SJCRH30 (cell line): ENCODE measurements around the gene HID1. TPM values are rescaled to one million over a fixed set of nuclear protein-coding genes. Genes with fewer than 3 reads are reported as not detected.

ENCODE experiments used
- DNase-seq, 2 experiments: peaks; one replicate each; pipeline ENCODE4 v3.0.0-alpha.2; 2015 to 2020
- H3K27ac ChIP-seq: fragments of 250-450 bp; sonication (Bioruptor Pico); 2 replicates; pipeline ENCODE4 v1.5.1; 2020; ENCODE audit warnings: mild to moderate bottlenecking, moderate library complexity
- H3K27me3 ChIP-seq: fragments of 250-450 bp; sonication (Bioruptor Pico); 2 replicates; pipeline ENCODE4 v1.5.1; 2020; ENCODE audit warnings: mild to moderate bottlenecking, moderate library complexity
- H3K36me3 ChIP-seq: fragments of 250-450 bp; sonication (Bioruptor Pico); 2 replicates; pipeline ENCODE4 v1.5.1; 2020; ENCODE audit warnings: mild to moderate bottlenecking, moderate library complexity
- H3K4me1 ChIP-seq: fragments of 250-450 bp; sonication (Bioruptor Pico); 2 replicates; pipeline ENCODE4 v1.5.1; 2020; ENCODE audit warnings: mild to moderate bottlenecking, moderate library complexity
- H3K4me3 ChIP-seq: fragments of 250-450 bp; sonication (Bioruptor Pico); 2 replicates; pipeline ENCODE4 v1.5.1; 2020; ENCODE audit warnings: mild to moderate bottlenecking, moderate library complexity
- H3K9me3 ChIP-seq: fragments of 250-450 bp; sonication (Bioruptor Pico); replicated peaks from 2 replicates; pipeline ENCODE4 v1.5.1; 2020; ENCODE audit warnings: mild to moderate bottlenecking, moderate library complexity
- total RNA-seq: library from RNA; depleted of rRNA; stranded (reverse); fragments of >200 nt; shearing (Covaris generic); gene quantifications from 2 replicates; pipeline ENCODE4 v1.2.3, GENCODE V29; 2014; rRNA removed

HID1 gene
- total RNA-seq, 1 experiment from 2014 or later, result 1.7 TPM

DNA sequence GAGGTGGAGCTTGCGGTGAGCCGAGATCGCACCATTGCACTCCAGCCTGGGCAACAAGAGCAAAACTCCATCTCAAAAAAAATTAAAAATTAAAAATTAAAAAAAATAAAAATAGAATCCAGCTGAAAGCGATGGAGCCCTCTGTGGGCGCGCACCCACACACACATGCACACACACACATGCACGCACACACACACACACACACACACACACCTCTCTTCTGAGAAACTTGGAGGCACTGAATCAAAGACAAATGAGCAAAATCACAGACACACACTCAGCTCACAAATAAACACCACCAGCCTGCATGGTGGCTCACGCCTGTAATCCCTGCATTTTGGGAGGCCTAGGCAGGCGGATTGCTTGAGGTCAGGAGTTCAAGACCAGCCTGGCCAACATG is 69.5 kb downstream of the HID1 start:
- H3K4me1 ChIP-seq, result no peaks in the 10 kb centered on the region
- no peak for DNase-seq
- H3K36me3 ChIP-seq, result no peaks in the 10 kb centered on the region
- H3K9me3 ChIP-seq, result 0 out of 2 replicates have a peak, but pooled peaks cover 3% of the 10 kb centered on the region
- no peak overlapping the region for H3K27ac ChIP-seq
- peaks cover 44% of the 10 kb centered on the region for H3K27me3 ChIP-seq
- H3K4me3 ChIP-seq, result no peak overlapping the region

- no peak for DNase-seq
- Histone ChIP-seq H3K4me1 (no peaks in the 10 kb centered on the region), H3K4me3 (no peak overlapping the region), H3K27me3 (peaks cover 49% of the 10 kb centered on the region), H3K27ac (no peak overlapping the region), H3K36me3 (no peaks in the 10 kb centered on the region), H3K9me3 (0 out of 2 replicates have a peak, but pooled peaks cover 2% of the 10 kb centered on the region)
Measured at GRCh38 chr17:74901353-74902135, 71.0 kb downstream of the HID1 start.

Other genes starting within 250 kb of the HID1 start
- 1.3 and 3.0 TPM in 2 replicates for gene RAB37, start 235.5 kb downstream of the HID1 start, total RNA-seq
- 42.0 and 45.4 TPM in 2 replicates for gene NHERF1, start 224.1 kb downstream of the HID1 start, total RNA-seq
- 47.7 and 50.1 TPM in 2 replicates for gene NAT9, start 196.4 kb downstream of the HID1 start, total RNA-seq
- not detected in 2 replicates for gene GRIN2C, start 112.9 kb downstream of the HID1 start, total RNA-seq
- 6.7 and 7.2 TPM in 2 replicates for gene FDXR, start 99.8 kb downstream of the HID1 start, total RNA-seq
- gene FADS6, start 79.1 kb downstream of the HID1 start, total RNA-seq, result not detected in 2 replicates
- gene USH1G, start 49.5 kb downstream of the HID1 start, total RNA-seq, result 0.08 and 0.14 TPM in 2 replicates
- gene OTOP2, start 48.5 kb downstream of the HID1 start, total RNA-seq, result not detected in 2 replicates
- gene OTOP3, start 36.9 kb downstream of the HID1 start, total RNA-seq, result not detected in 2 replicates
- 10.9 and 11.3 TPM in 2 replicates for gene CDR2L, start 14.9 kb upstream of the HID1 start, total RNA-seq
- gene MRPL58, start 39.9 kb upstream of the HID1 start, total RNA-seq, result 39.6 and 39.8 TPM in 2 replicates
- 337 and 350 TPM in 2 replicates for gene ATP5PD, start 74.2 kb upstream of the HID1 start, total RNA-seq
- gene KCTD2, start 74.5 kb upstream of the HID1 start, total RNA-seq, result 34.4 and 34.5 TPM in 2 replicates
- gene SLC16A5, start 115.2 kb upstream of the HID1 start, total RNA-seq, result 0.04 TPM in 1 of 2 replicates, not detected in the other
- 9.6 and 10.9 TPM in 2 replicates for gene ARMC7, start 137.2 kb upstream of the HID1 start, total RNA-seq
- 34.5 and 36.0 TPM in 2 replicates for gene NT5C, start 159.0 kb upstream of the HID1 start, total RNA-seq
- gene JPT1, start 181.8 kb upstream of the HID1 start, total RNA-seq, result 313 and 320 TPM in 2 replicates
- gene SUMO2, start 210.2 kb upstream of the HID1 start, total RNA-seq, result 433 and 472 TPM in 2 replicates
- gene NUP85, start 232.9 kb upstream of the HID1 start, total RNA-seq, result 95.4 and 103 TPM in 2 replicates